H1 (cell line): ENCODE results near the gene TGM1. TPM values are rescaled to one million over a fixed set of nuclear protein-coding genes. Genes with fewer than 3 reads are reported as not detected.

Source experiments
- CTCF ChIA-PET: fragments of 300-600 bp; sonication (Branson Sonifier 250); formaldehyde crosslinking; loops from one replicate; lab custom pipeline; 2021; ENCODE audit not compliant: partially characterized antibody; lab: Charles Lee
- POLR2A ChIA-PET: fragments of 300-600 bp; sonication (Branson Sonifier 250); formaldehyde crosslinking; loops from one replicate; lab custom pipeline; 2021; ENCODE audit warnings: inconsistent platforms; ENCODE audit not compliant: partially characterized antibody; lab: Charles Lee
- DNase-seq, 2 experiments: peaks; one replicate each; pipeline versions ENCODE4 v3.0.0 to v3.0.0-alpha.2; 2010 to 2022; ENCODE audit warnings: low spot score in 2 of 2, low read depth in 1 of 2, mixed read lengths in 1 of 2
- FAIRE-seq: peaks from 2 replicates; lab custom pipeline; 2011; peaks lifted over from hg19 to GRCh38; lab: Jason Lieb, UNC
- H2AFZ ChIP-seq: 2 replicates; pipeline ENCODE4 v1.8.1; 2012; ENCODE audit warnings: low read length, inconsistent platforms
- H2AK5ac ChIP-seq: 2 replicates; pipeline ENCODE4 v1.6.1; 2013; ENCODE audit warnings: low read depth, low read length
- H2BK120ac ChIP-seq: replicated peaks from 2 replicates; pipeline ENCODE3; 2013; ENCODE audit warnings: low read depth, low read length, inconsistent platforms
- H2BK12ac ChIP-seq: 2 replicates; pipeline ENCODE4 v1.6.1; 2013; ENCODE audit warnings: low read depth, low read length
- H2BK15ac ChIP-seq: 2 replicates; pipeline ENCODE4 v1.6.1; 2013; ENCODE audit warnings: low read length
- H2BK20ac ChIP-seq: 2 replicates; pipeline ENCODE4 v1.6.1; 2013; ENCODE audit warnings: low read length
- H2BK5ac ChIP-seq: 2 replicates; pipeline ENCODE4 v1.6.1; 2013; ENCODE audit warnings: low read depth, low read length
- H3K14ac ChIP-seq: 2 replicates; pipeline ENCODE4 v1.6.1; 2013; ENCODE audit warnings: inconsistent platforms; ENCODE audit not compliant: insufficient read length
- H3K18ac ChIP-seq: 2 replicates; pipeline ENCODE4 v1.6.1; 2013; ENCODE audit warnings: low read length; ENCODE audit errors: extremely low read depth
- H3K23ac ChIP-seq: 2 replicates; pipeline ENCODE4 v1.6.1; 2013; ENCODE audit warnings: inconsistent platforms; ENCODE audit not compliant: insufficient read length
- H3K23me2 ChIP-seq: 2 replicates; pipeline ENCODE4 v1.6.1; 2013; ENCODE audit warnings: low read depth, low read length
- H3K27ac ChIP-seq: 2 replicates; pipeline ENCODE4 v1.6.1; 2011; ENCODE audit warnings: low read depth, low read length, inconsistent platforms
- H3K27me3 ChIP-seq, 4 experiments: replicated peaks in 1 of 4; 1 replicate in 1 of 4; 2 replicates in 3 of 4; pipeline versions ENCODE4 v1.6.1 to v1.8.1; 2011 to 2013; ENCODE audit warnings: low read length in 3 of 4, mild to moderate bottlenecking in 3 of 4, inconsistent platforms in 2 of 4, mixed read lengths in 2 of 4, moderate library complexity in 1 of 4; ENCODE audit not compliant: control insufficient read depth in 3 of 4, insufficient read depth in 3 of 4; ENCODE audit errors: extremely low read depth in 1 of 4
- H3K36me3 ChIP-seq, 4 experiments: 2 replicates each; pipeline versions ENCODE4 v1.6.1 to v1.8.1; 2011 to 2013; ENCODE audit warnings: mild to moderate bottlenecking in 4 of 4, low read length in 3 of 4, moderate library complexity in 2 of 4, control low read depth in 1 of 4, inconsistent platforms in 1 of 4; ENCODE audit not compliant: insufficient read depth in 4 of 4, control insufficient read depth in 2 of 4
- H3K4ac ChIP-seq: replicated peaks from 2 replicates; pipeline ENCODE3; 2013; ENCODE audit warnings: low read length, low read depth, mixed read lengths, inconsistent platforms; ENCODE audit not compliant: insufficient read length
- H3K4me1 ChIP-seq, 4 experiments: replicated peaks in 1 of 4; 1 replicate in 1 of 4; 2 replicates in 3 of 4; pipeline versions ENCODE4 v1.6.1 to v1.8.1; 2011 to 2013; ENCODE audit warnings: low read length in 3 of 4, inconsistent platforms in 2 of 4, mixed read lengths in 1 of 4; ENCODE audit not compliant: insufficient read depth in 4 of 4, control insufficient read depth in 3 of 4
- H3K4me2 ChIP-seq, 2 experiments: 2 replicates each; pipeline versions ENCODE4 v1.6.1 to v1.8.1; 2011 to 2013; ENCODE audit warnings: low read depth in 2 of 2, low read length in 2 of 2, control low read depth in 1 of 2, inconsistent platforms in 1 of 2, mild to moderate bottlenecking in 1 of 2; ENCODE audit not compliant: insufficient read depth in 1 of 2
- H3K4me3 ChIP-seq, 4 experiments: fragments of 200-600, 300-600 bp in 1 of 4; sonication (generic), shearing (Covaris generic), sonication (Bioruptor Twin) in 1 of 4; 2 replicates each; pipeline versions ENCODE4 v1.5.1 to v1.8.1; 2011 to 2016; ENCODE audit warnings: low read length in 4 of 4, low read depth in 3 of 4, control low read depth in 2 of 4, inconsistent platforms in 2 of 4, mild to moderate bottlenecking in 2 of 4, mixed read lengths in 1 of 4, moderate library complexity in 1 of 4; ENCODE audit not compliant: insufficient read depth in 2 of 4; ENCODE audit errors: extremely low read depth in 1 of 4
- H3K56ac ChIP-seq: replicated peaks from 2 replicates; pipeline ENCODE3; 2013; ENCODE audit warnings: low read depth, mild to moderate bottlenecking, mixed read lengths, low read length, inconsistent platforms; ENCODE audit not compliant: insufficient read length
- H3K79me1 ChIP-seq: 2 replicates; pipeline ENCODE4 v1.6.1; 2013; ENCODE audit warnings: low read depth, low read length, control low read depth
- H3K79me2 ChIP-seq, 2 experiments: 2 replicates each; pipeline versions ENCODE4 v1.6.1 to v1.8.1; 2012 to 2013; ENCODE audit warnings: low read length in 2 of 2, mild to moderate bottlenecking in 2 of 2, inconsistent platforms in 1 of 2; ENCODE audit not compliant: insufficient read depth in 2 of 2, control insufficient read depth in 1 of 2
- H3K9ac ChIP-seq, 4 experiments: replicated peaks in 1 of 4; 1 replicate in 1 of 4; 2 replicates in 3 of 4; pipeline versions ENCODE4 v1.6.1 to v1.8.1; 2011 to 2013; ENCODE audit warnings: low read depth in 3 of 4, low read length in 3 of 4, control low read depth in 2 of 4, mild to moderate bottlenecking in 2 of 4, moderate library complexity in 2 of 4, inconsistent platforms in 1 of 4; ENCODE audit errors: extremely low read depth in 1 of 4
- H3K9me3 ChIP-seq, 2 experiments: 2 replicates each; pipeline versions ENCODE4 v1.6.1 to v1.8.1; 2012 to 2013; ENCODE audit warnings: mild to moderate bottlenecking in 2 of 2, moderate library complexity in 2 of 2, control low read depth in 1 of 2, inconsistent platforms in 1 of 2, low read depth in 1 of 2, low read length in 1 of 2, mixed read lengths in 1 of 2; ENCODE audit not compliant: insufficient read depth in 2 of 2
- H4K20me1 ChIP-seq, 2 experiments: replicated peaks in 1 of 2; 2 replicates each; pipeline versions ENCODE3 to v1.8.1; 2011 to 2013; ENCODE audit warnings: inconsistent platforms in 2 of 2, low read length in 2 of 2, mild to moderate bottlenecking in 1 of 2; ENCODE audit not compliant: insufficient read depth in 2 of 2, control insufficient read depth in 1 of 2
- H4K5ac ChIP-seq: 2 replicates; pipeline ENCODE4 v1.6.1; 2013; ENCODE audit warnings: low read length, low read depth, mixed read lengths, inconsistent platforms; ENCODE audit not compliant: insufficient read length
- H4K8ac ChIP-seq: 2 replicates; pipeline ENCODE4 v1.8.0; 2013; ENCODE audit warnings: mild to moderate bottlenecking, moderate library complexity, low read length, inconsistent platforms; ENCODE audit not compliant: insufficient read depth; ENCODE audit errors: extremely low read depth
- H4K91ac ChIP-seq: replicated peaks from 2 replicates; pipeline ENCODE3; 2013; ENCODE audit warnings: low read length, mixed read lengths, inconsistent platforms; ENCODE audit not compliant: insufficient read length
- CTCF ChIP-seq, 3 experiments: IDR thresholded peaks; 1 replicate in 2 of 3; 2 replicates in 1 of 3; pipeline versions ENCODE4 v1.5.1 to v1.6.1; 2011; ENCODE audit warnings: low read length in 3 of 3, mild to moderate bottlenecking in 3 of 3, inconsistent platforms in 2 of 3, low read depth in 1 of 3, moderate library complexity in 1 of 3; ENCODE audit not compliant: insufficient read depth in 1 of 3; ENCODE audit errors: control extremely low read depth in 1 of 3
- GABPA ChIP-seq: IDR thresholded peaks from 2 replicates; pipeline ENCODE4 v1.6.1; 2011; ENCODE audit warnings: mild to moderate bottlenecking, low read length, moderate library complexity, borderline replicate concordance; ENCODE audit not compliant: insufficient read depth
- RAD21 ChIP-seq, 2 experiments: IDR thresholded peaks in 1 of 2; conservative IDR thresholded peaks in 1 of 2; 2 replicates each; pipeline ENCODE4 v1.6.1; 2011; ENCODE audit warnings: low read depth in 2 of 2, low read length in 2 of 2, improper control_type of control experiment in 1 of 2, inconsistent platforms in 1 of 2, mild to moderate bottlenecking in 1 of 2, moderate library complexity in 1 of 2
- WGBS, 2 experiments: shearing (Covaris generic) in 1 of 2; methylation state at CpG; one replicate each; pipeline versions ENCODE4 v1.1.6 to v1.1.7; 2013 to 2015; ENCODE audit warnings: low lambda C conversion rate in 2 of 2, mixed read lengths in 2 of 2, inconsistent platforms in 1 of 2, low coverage in 1 of 2, missing lambda C conversion rate in 1 of 2; ENCODE audit not compliant: insufficient replicate concordance in 2 of 2, insufficient coverage in 1 of 2, insufficient read length in 1 of 2; ENCODE audit errors: extremely low coverage in 1 of 2, missing lambda C conversion rate in 1 of 2; 5-methylcytosine and 5-hydroxymethylcytosine counted together
- polyA plus RNA-seq, 7 experiments: library from polyadenylated mRNA; depleted of rRNA in 3 of 7; stranded (reverse) in 5 of 7; unstranded in 2 of 7; fragments of >200 nt in 5 of 7; fragments of 200-250 nt in 2 of 7; gene quantifications; 1 replicate in 5 of 7; 2 replicates in 1 of 7; 4 replicates in 1 of 7; pipeline versions ENCODE4 v1.2.1 to v1.2.3, GENCODE V29; 2011 to 2013; ENCODE audit warnings: missing spikeins in 2 of 7, mixed read lengths in 2 of 7
- total RNA-seq: library from RNA; stranded (reverse); fragmentation: NEBNext Ultra II Directional; extraction: Animal tissue kit (Norgen Biotek cat#: 25700); gene quantifications from 2 replicates; pipeline ENCODE4 v1.2.1, GENCODE V29; 2021

TGM1 gene
- total and polyA plus RNA-seq, 2 of the 8 experiments (the other 6 are each of a cell fraction or from before 2014, with no cell fraction given): 1.8 to 2.2 TPM

DNA sequence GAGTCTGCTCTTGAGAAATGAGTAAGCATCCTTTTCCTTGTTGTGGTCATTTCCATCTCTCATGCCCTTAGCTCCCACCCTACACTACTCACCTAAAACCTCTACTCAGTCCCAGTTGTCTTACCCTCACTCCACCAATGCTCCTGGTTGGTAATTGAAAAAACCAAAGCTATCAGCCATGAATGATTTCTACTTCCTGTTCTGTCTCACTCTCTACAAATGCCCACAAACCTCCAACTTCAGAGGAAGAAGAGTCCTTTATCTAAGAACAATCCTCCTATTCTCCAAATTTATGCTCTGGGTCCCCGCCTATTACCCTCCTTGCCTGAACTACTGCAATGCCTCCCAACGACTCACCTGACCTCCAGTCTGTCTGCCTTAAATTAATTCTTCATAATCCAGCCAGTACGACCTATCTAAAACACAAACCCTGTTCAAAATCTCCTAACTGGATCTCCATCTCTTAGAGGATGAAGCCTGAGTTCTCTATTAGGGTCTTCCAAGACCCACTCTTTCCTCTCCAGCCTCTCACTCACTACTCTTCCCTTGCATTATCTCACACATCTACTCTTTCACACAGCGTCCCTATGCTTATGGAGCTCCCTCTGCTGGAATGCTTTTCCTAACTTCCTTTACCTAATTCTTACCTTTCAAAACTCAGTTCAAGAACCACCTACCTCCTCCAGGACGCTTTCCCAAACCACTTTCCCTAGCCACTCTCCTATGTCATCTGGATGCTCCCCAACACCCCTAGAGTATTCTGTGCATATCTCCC lies 34.4 kb upstream of the TGM1 start:
- no peak overlapping the region for H3K4me3 ChIP-seq
- H2BK120ac ChIP-seq: no peak overlapping the region
- no peak overlapping the region; a peak in 1 of 7 replicates for H3K9ac ChIP-seq
- peaks cover 4% of the 10 kb centered on the region; the same call in 1 of the 2 replicates for H3K23me2 ChIP-seq
- WGBS, 2 experiments: 64% methylated on average over 5 of the region's 5 CpGs; no CpG with 5 or more reads in 1 of the 2 experiments
- no peaks in the 10 kb centered on the region; a peak in 1 of 4 replicates for H3K9me3 ChIP-seq
- no peaks in the 10 kb centered on the region for H3K27me3 ChIP-seq
- H3K4me2 ChIP-seq: no peak overlapping the region
- no peak overlapping the region for H3K27ac ChIP-seq
- no peak for DNase-seq
- TF ChIP-seq RAD21 (IDR thresholded peaks at IDR 0.05 in 1 of 2, conservative IDR thresholded peaks at IDR 0.05 in 1 of 2; ENCODE audit: low read depth in 2 of 2, low read length in 2 of 2): peak; percentile 22 to 35; a peak in 2 of 4 replicates
- TF ChIP-seq GABPA: no peak
- peak in 2 of 3 experiments; percentile 61 to 68; a peak in 3 of 4 replicates for TF ChIP-seq CTCF (IDR thresholded peaks at IDR 0.05; ENCODE audit: control extremely low read depth in 1 of 3, insufficient read depth in 1 of 3, low read depth in 1 of 3, low read length in 3 of 3)
- TF ChIP-seq, all 59 proteins: peak for 2
- Histone ChIP-seq H2BK5ac (no peak overlapping the region), H3K79me1 (peaks cover 5% of the 10 kb centered on the region; the same call in 1 of the 2 replicates), H2BK12ac (no peak overlapping the region), H2BK15ac (no peak overlapping the region), H3K23ac (no peak overlapping the region), H3K4me1 (peaks cover 0 to 7% (median 4%) of the 10 kb centered on the region in 4 experiments; a peak in 5 of 7 replicates), H2BK20ac (no peak overlapping the region), H4K5ac (no peak overlapping the region), H4K8ac (no peak overlapping the region), H3K79me2 (peaks cover 4 to 13% of the 10 kb centered on the region in 2 experiments; a peak in 2 of 4 replicates), H3K14ac (no peak overlapping the region), H3K56ac (no peak overlapping the region), H4K20me1 (peaks cover 1 to 2% of the 10 kb centered on the region in 2 experiments), H2AFZ (no peak overlapping the region), H3K36me3 (peaks cover 9 to 17% (median 11%) of the 10 kb centered on the region in 4 experiments; a peak in 7 of 8 replicates), H3K4ac (no peak overlapping the region), H4K91ac (no peak overlapping the region), H3K18ac (no peak overlapping the region), H2AK5ac (no peak overlapping the region)
- FAIRE-seq: no peak
- POLR2A ChIA-PET: interaction anchor here (0.6 to 6.1 kb wide), 16 partner anchors 10 to 102 kb away, joined by 3 to 50 read pairs (median 4); partner anchors contain the start of genes CHMP4A, CIDEB, GMPR2 and LTB4R
- CTCF ChIA-PET: interaction anchor here (0.6 to 9.0 kb wide), 34 partner anchors 11 to 1040 kb away, joined by 3 to 163 read pairs (median 5); partner anchors contain the start of genes CIDEB, GMPR2, IPO4 and KHNYN
